Neuronal stem cell (in vitro differentiated cells): ENCODE data around the gene NIN.

ENCODE experiments used
- DNase-seq: peaks from one replicate; pipeline ENCODE4 v3.0.0-alpha.2; 2013; ENCODE audit warnings: low spot score
- H2AFZ ChIP-seq: one replicate; pipeline ENCODE4 v1.6.1; 2013; ENCODE audit warnings: mild to moderate bottlenecking, low read length, inconsistent platforms
- H2AK5ac ChIP-seq: 2 replicates; pipeline ENCODE4 v1.6.1; 2013; ENCODE audit warnings: low read depth, mild to moderate bottlenecking, inconsistent platforms, low read length, moderate library complexity, mixed read lengths
- H2BK120ac ChIP-seq: 2 replicates; pipeline ENCODE4 v1.6.1; 2013; ENCODE audit warnings: low read depth, mild to moderate bottlenecking, inconsistent platforms, low read length, moderate library complexity, mixed read lengths
- H2BK12ac ChIP-seq: one replicate; pipeline ENCODE4 v1.6.1; 2013; ENCODE audit warnings: low read length, inconsistent platforms
- H2BK15ac ChIP-seq: 2 replicates; pipeline ENCODE4 v1.6.1; 2013; ENCODE audit warnings: mild to moderate bottlenecking, low read length, inconsistent platforms, mixed read lengths
- H2BK5ac ChIP-seq: one replicate; pipeline ENCODE4 v1.6.1; 2013; ENCODE audit warnings: inconsistent platforms, mild to moderate bottlenecking, low read length, moderate library complexity
- H3K14ac ChIP-seq: one replicate; pipeline ENCODE4 v1.6.1; 2013; ENCODE audit warnings: low read length, inconsistent platforms
- H3K18ac ChIP-seq: 2 replicates; pipeline ENCODE4 v1.6.1; 2013; ENCODE audit warnings: low read length, inconsistent platforms
- H3K23ac ChIP-seq: 2 replicates; pipeline ENCODE4 v1.6.1; 2013; ENCODE audit warnings: low read depth, mild to moderate bottlenecking, mixed read lengths, low read length, inconsistent platforms; ENCODE audit not compliant: poor library complexity
- H3K27ac ChIP-seq: replicated peaks from 3 replicates; pipeline ENCODE4 v1.5.1; 2013; ENCODE audit warnings: low read length, inconsistent platforms
- H3K27me3 ChIP-seq, 3 experiments: 2 replicates each; pipeline ENCODE4 v1.6.1; 2013; ENCODE audit warnings: low read length in 3 of 3, mild to moderate bottlenecking in 2 of 3, inconsistent platforms in 1 of 3, low read depth in 1 of 3, mixed read lengths in 1 of 3, moderate library complexity in 1 of 3; ENCODE audit not compliant: control insufficient read depth in 3 of 3, insufficient read depth in 3 of 3
- H3K36me3 ChIP-seq, 2 donors: replicated peaks in 1 of 2; 2 replicates each; pipeline ENCODE4 v1.6.1; 2013; ENCODE audit warnings: low read length in 2 of 2; ENCODE audit not compliant: control insufficient read depth in 2 of 2, insufficient read depth in 2 of 2
- H3K4ac ChIP-seq: 2 replicates; pipeline ENCODE4 v1.6.1; 2013; ENCODE audit warnings: inconsistent platforms, mild to moderate bottlenecking, low read length, moderate library complexity
- H3K4me1 ChIP-seq, 2 donors: 1 replicate in 1 of 2; 2 replicates in 1 of 2; pipeline ENCODE4 v1.6.1; 2013; ENCODE audit warnings: low read length in 2 of 2, low read depth in 1 of 2; ENCODE audit not compliant: control insufficient read depth in 2 of 2, insufficient read depth in 1 of 2
- H3K4me2 ChIP-seq: one replicate; pipeline ENCODE4 v1.6.1; 2013; ENCODE audit warnings: mild to moderate bottlenecking, low read length, inconsistent platforms; ENCODE audit not compliant: insufficient read depth, poor library complexity, severe bottlenecking
- H3K4me3 ChIP-seq, 2 donors: 2 replicates each; pipeline ENCODE4 v1.5.1; 2013; ENCODE audit warnings: low read length in 2 of 2, mild to moderate bottlenecking in 2 of 2, inconsistent platforms in 1 of 2, moderate library complexity in 1 of 2
- H3K79me1 ChIP-seq: one replicate; pipeline ENCODE4 v1.6.1; 2013; ENCODE audit warnings: low read depth, mild to moderate bottlenecking, inconsistent platforms, low read length, moderate library complexity
- H3K9ac ChIP-seq: one replicate; pipeline ENCODE4 v1.6.1; 2013; ENCODE audit warnings: mild to moderate bottlenecking, low read depth, low read length, inconsistent platforms; ENCODE audit not compliant: poor library complexity
- H3K9me3 ChIP-seq, 2 donors: replicated peaks in 1 of 2; 2 replicates each; pipeline versions ENCODE3 to v1.6.1; 2013; ENCODE audit warnings: low read length in 2 of 2, mild to moderate bottlenecking in 2 of 2, inconsistent platforms in 1 of 2, low read depth in 1 of 2, mixed read lengths in 1 of 2, moderate library complexity in 1 of 2; ENCODE audit not compliant: control insufficient read depth in 2 of 2, insufficient read depth in 1 of 2
- H4K8ac ChIP-seq: one replicate; pipeline ENCODE4 v1.6.1; 2013; ENCODE audit warnings: low read depth, mild to moderate bottlenecking, inconsistent platforms, low read length, moderate library complexity
- H4K91ac ChIP-seq: one replicate; pipeline ENCODE4 v1.6.1; 2013; ENCODE audit warnings: low read length, low read depth, mild to moderate bottlenecking, inconsistent platforms; ENCODE audit not compliant: poor library complexity
- WGBS, 2 donors: extraction: QIAGEN DNeasy Blood & Tissue Kit; methylation state at CpG; one replicate each; pipeline ENCODE4 v1.1.7; 2013; ENCODE audit warnings: missing lambda C conversion rate in 2 of 2, mixed read lengths in 1 of 2; ENCODE audit not compliant: insufficient read length in 2 of 2, insufficient replicate concordance in 1 of 2; ENCODE audit errors: extremely low coverage in 2 of 2; 5-methylcytosine and 5-hydroxymethylcytosine counted together

Gene NIN

DNA sequence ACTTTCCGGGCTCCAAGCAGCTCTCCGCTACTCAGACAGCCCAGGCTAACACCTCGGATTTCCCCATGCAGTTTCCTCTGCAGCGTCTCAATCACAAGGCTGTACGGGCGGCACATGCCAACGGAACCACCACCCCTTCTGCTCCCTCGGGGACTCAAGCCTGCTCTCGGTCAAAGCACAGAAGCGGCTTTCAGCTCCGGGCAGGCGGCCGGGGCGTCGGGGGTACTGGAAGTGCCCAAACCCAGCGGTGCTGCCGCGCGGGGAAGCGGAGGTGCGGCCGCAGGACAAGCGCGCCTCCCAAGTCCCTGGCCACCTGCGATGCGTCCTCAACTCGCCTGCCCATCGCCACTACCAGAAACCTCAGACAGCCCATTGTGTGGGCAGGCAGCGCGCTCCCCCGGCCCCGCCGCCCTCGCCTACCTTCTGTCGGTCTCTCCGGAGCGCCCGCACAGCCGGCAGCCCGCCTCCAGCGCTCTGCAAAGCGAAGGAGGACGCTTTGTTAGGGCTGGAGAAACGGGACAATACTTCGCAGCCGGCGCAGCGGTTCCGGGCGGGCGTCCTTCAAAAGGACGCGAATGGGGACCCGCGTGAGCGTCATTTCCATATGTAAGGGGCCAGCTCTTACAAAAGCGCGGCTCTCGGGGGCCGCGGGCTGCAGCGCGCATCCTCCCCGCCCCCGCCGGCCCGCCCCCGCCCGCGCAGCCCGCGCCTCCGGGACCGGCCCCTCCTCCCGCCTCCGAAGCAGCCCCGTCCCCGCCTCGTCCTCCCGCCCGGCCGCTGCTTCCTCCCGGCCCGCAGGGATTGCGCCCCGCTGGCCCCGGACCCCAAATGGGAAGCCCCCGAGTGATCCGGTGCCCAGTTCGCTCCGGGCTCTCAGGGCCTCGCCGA, 674 bp downstream of the NIN start:
- H3K9ac ChIP-seq, result peak overlapping the region; percentile 96
- H3K36me3 ChIP-seq, result peaks cover 0 to 5% of the 10 kb centered on the region in 2 donors
- peak overlapping the region; percentile 11 for H3K4ac ChIP-seq
- peaks cover 0 to 10% (median 0%) of the 10 kb centered on the region in 3 experiments for H3K27me3 ChIP-seq
- peak overlapping the region; percentile 93 for H3K27ac ChIP-seq
- H2AFZ ChIP-seq, result peak overlapping the region; percentile 96
- H2BK120ac ChIP-seq, result peak overlapping the region; percentile 81
- WGBS, 2 donors, result no CpG with 5 or more reads among the region's 93 CpGs
- H3K23ac ChIP-seq, result peak overlapping the region; percentile 55
- H3K79me1 ChIP-seq, result no peaks in the 10 kb centered on the region
- H2BK15ac ChIP-seq, result peak overlapping the region; percentile 38
- peak overlapping the region; percentile 90 for H4K91ac ChIP-seq
- no peaks in the 10 kb centered on the region for H3K9me3 ChIP-seq
- peak overlapping the region; percentile 83 to 96 for H3K4me3 ChIP-seq
- H2BK12ac ChIP-seq, result peak overlapping the region; percentile 31
- no peak overlapping the region for H4K8ac ChIP-seq
- peak; percentile 79 for DNase-seq
- peak overlapping the region; percentile 96 for H3K18ac ChIP-seq
- peak overlapping the region; percentile 79 for H2BK5ac ChIP-seq
- H2AK5ac ChIP-seq, result peak overlapping the region; percentile 72
- H3K4me2 ChIP-seq, result peak overlapping the region; percentile 88
- H3K14ac ChIP-seq, result peak overlapping the region; percentile 31
- H3K4me1 ChIP-seq, result peaks cover 6 to 31% of the 10 kb centered on the region in 2 donors

- no peak overlapping the region for H3K14ac ChIP-seq
- peak overlapping the region; percentile 90 for H3K27ac ChIP-seq
- no peak overlapping the region for H4K91ac ChIP-seq
- WGBS, 2 donors, result no CpG with 5 or more reads among the region's 14 CpGs
- H3K4ac ChIP-seq, result no peak overlapping the region
- no peaks in the 10 kb centered on the region for H3K9me3 ChIP-seq
- H2AFZ ChIP-seq, result peak overlapping the region; percentile 89
- peak overlapping the region; percentile 38 for H2BK15ac ChIP-seq
- no peak for DNase-seq
- peak overlapping the region; percentile 95 for H3K18ac ChIP-seq
- peak overlapping the region; percentile 83 to 93 for H3K4me3 ChIP-seq
- no peak overlapping the region for H2BK12ac ChIP-seq
- no peak overlapping the region for H2AK5ac ChIP-seq
- no peak overlapping the region for H4K8ac ChIP-seq
- peak overlapping the region; percentile 79 for H2BK5ac ChIP-seq
- peaks cover 0 to 10% (median 0%) of the 10 kb centered on the region in 3 experiments for H3K27me3 ChIP-seq
- H3K9ac ChIP-seq, result peak overlapping the region; percentile 96
- H3K23ac ChIP-seq, result no peak overlapping the region
- peaks cover 0 to 5% of the 10 kb centered on the region in 2 donors for H3K36me3 ChIP-seq
- H3K4me2 ChIP-seq, result peak overlapping the region; percentile 88
- H2BK120ac ChIP-seq, result no peak overlapping the region
- no peaks in the 10 kb centered on the region for H3K79me1 ChIP-seq
- peaks cover 4 to 26% of the 10 kb centered on the region in 2 donors for H3K4me1 ChIP-seq
These were observed 1.4 kb downstream of the NIN start for GRCh38 chr14:50829489-50830043.

GRCh38 chr14:50828721-50829488, 2.1 kb downstream of the NIN start:
- H3K4me2 ChIP-seq, result peak overlapping the region; percentile 88
- no peak overlapping the region for H2BK12ac ChIP-seq
- H3K36me3 ChIP-seq, result peaks cover 0 to 5% of the 10 kb centered on the region in 2 donors
- peaks cover 4 to 26% of the 10 kb centered on the region in 2 donors for H3K4me1 ChIP-seq
- no CpG with 5 or more reads among the region's 10 CpGs for WGBS, 2 donors
- peak overlapping the region; percentile 83 to 93 for H3K4me3 ChIP-seq
- H3K14ac ChIP-seq, result no peak overlapping the region
- H3K9ac ChIP-seq, result no peak overlapping the region
- no peaks in the 10 kb centered on the region for H3K9me3 ChIP-seq
- no peak for DNase-seq
- no peak overlapping the region for H2BK15ac ChIP-seq
- H2AFZ ChIP-seq, result no peak overlapping the region
- H2BK5ac ChIP-seq, result no peak overlapping the region
- H3K27ac ChIP-seq, result no peak overlapping the region
- no peak overlapping the region for H2AK5ac ChIP-seq
- H2BK120ac ChIP-seq, result no peak overlapping the region
- H3K18ac ChIP-seq, result no peak overlapping the region
- no peak overlapping the region for H3K4ac ChIP-seq
- H3K79me1 ChIP-seq, result no peaks in the 10 kb centered on the region
- peaks cover 0 to 10% (median 0%) of the 10 kb centered on the region in 3 experiments for H3K27me3 ChIP-seq
- no peak overlapping the region for H4K8ac ChIP-seq
- H3K23ac ChIP-seq, result no peak overlapping the region
- no peak overlapping the region for H4K91ac ChIP-seq
